Endothelial cell of umbilical vein (primary cell): ENCODE data around the gene CX3CR1. TPM values are rescaled to one million over a fixed set of nuclear protein-coding genes. Genes with fewer than 3 reads are reported as not detected.

ENCODE experiments used
- BruUV-seq: library from RNA; stranded (reverse); fragments of 400-500 nt; replicated peaks from 2 replicates; lab custom pipeline; 2021; lab: Mats Ljungman, UMichigan
- CTCF ChIA-PET: fragments of 300-600, 350-600 bp; sonication (Branson Sonifier 250); formaldehyde crosslinking; loops from one replicate; lab custom pipeline; 2021; ENCODE audit warnings: antibody characterized with exemption, inconsistent platforms; lab: Charles Lee
- POLR2A ChIA-PET: fragments of 300-600, 350-600 bp; sonication (Branson Sonifier 250); formaldehyde crosslinking; loops from one replicate; lab custom pipeline; 2021; ENCODE audit warnings: antibody characterized with exemption, inconsistent platforms; lab: Charles Lee
- DNase-seq: peaks from one replicate; pipeline ENCODE4 v3.0.0-alpha.2; 2011; ENCODE audit warnings: low read depth, low spot score
- FAIRE-seq: peaks from 2 replicates; lab custom pipeline; 2011; peaks lifted over from hg19 to GRCh38; lab: Jason Lieb, UNC
- H2AFZ ChIP-seq: 2 replicates; pipeline ENCODE4 v1.6.0; 2012; ENCODE audit warnings: low read depth, low read length, control low read depth, inconsistent platforms
- H3K27ac ChIP-seq: 2 replicates; pipeline ENCODE4 v1.5.1; 2011; ENCODE audit warnings: low read depth, mild to moderate bottlenecking, control low read depth, low read length, moderate library complexity; ENCODE audit not compliant: insufficient read depth
- H3K27me3 ChIP-seq, 2 experiments: 2 replicates each; pipeline versions ENCODE4 v1.6.0 to v1.6.1; 2011; ENCODE audit warnings: low read length in 2 of 2, mixed read lengths in 1 of 2; ENCODE audit not compliant: control insufficient read depth in 2 of 2, insufficient read depth in 2 of 2
- H3K36me3 ChIP-seq, 2 experiments: 2 replicates in 1 of 2; 3 replicates in 1 of 2; pipeline ENCODE4 v1.5.1; 2011; ENCODE audit warnings: low read length in 2 of 2, mild to moderate bottlenecking in 1 of 2, moderate library complexity in 1 of 2; ENCODE audit not compliant: control insufficient read depth in 2 of 2, insufficient read depth in 2 of 2; ENCODE audit errors: extremely low read depth in 1 of 2
- H3K4me1 ChIP-seq: 3 replicates; pipeline ENCODE4 v1.5.1; 2011; ENCODE audit warnings: mild to moderate bottlenecking, low read length; ENCODE audit not compliant: control insufficient read depth, insufficient read depth; ENCODE audit errors: extremely low read depth
- H3K4me2 ChIP-seq: 2 replicates; pipeline ENCODE4 v1.6.1; 2011; ENCODE audit warnings: low read length, control low read depth, mixed read lengths; ENCODE audit not compliant: insufficient read depth
- H3K4me3 ChIP-seq, 3 experiments: fragments of 200-600 bp in 1 of 3; sonication (generic), shearing (Covaris generic) in 1 of 3; replicated peaks in 1 of 3; 2 replicates each; pipeline ENCODE4 v1.5.1; 2011 to 2016; ENCODE audit warnings: control low read depth in 3 of 3, low read length in 3 of 3, mild to moderate bottlenecking in 2 of 3, inconsistent platforms in 1 of 3, low read depth in 1 of 3, moderate library complexity in 1 of 3; ENCODE audit not compliant: insufficient read depth in 1 of 3
- H3K79me2 ChIP-seq: 2 replicates; pipeline ENCODE4 v1.6.0; 2012; ENCODE audit warnings: low read length, inconsistent platforms; ENCODE audit not compliant: control insufficient read depth, insufficient read depth
- H3K9ac ChIP-seq: replicated peaks from 2 replicates; pipeline ENCODE3; 2011; ENCODE audit warnings: low read length, control low read depth; ENCODE audit not compliant: insufficient read depth; ENCODE audit errors: extremely low read depth
- H3K9me1 ChIP-seq: replicated peaks from 3 replicates; pipeline ENCODE4 v1.6.0; 2011; ENCODE audit warnings: mild to moderate bottlenecking, low read length; ENCODE audit not compliant: control insufficient read depth, insufficient read depth; ENCODE audit errors: extremely low read depth
- H3K9me3 ChIP-seq: replicated peaks from 2 replicates; pipeline ENCODE4 v1.5.1; 2012; ENCODE audit warnings: low read length, inconsistent platforms; ENCODE audit not compliant: control insufficient read depth, insufficient read depth
- H4K20me1 ChIP-seq: replicated peaks from 2 replicates; pipeline ENCODE3; 2011; ENCODE audit warnings: mild to moderate bottlenecking, low read length; ENCODE audit not compliant: control insufficient read depth, insufficient read depth; ENCODE audit errors: extremely low read depth
- CTCF ChIP-seq, 2 donors: IDR thresholded peaks; 1 replicate in 1 of 2; 2 replicates in 1 of 2; pipeline ENCODE4 v1.5.1; 2011; ENCODE audit warnings: low read length in 2 of 2, mild to moderate bottlenecking in 2 of 2, moderate library complexity in 2 of 2, control low read depth in 1 of 2, inconsistent platforms in 1 of 2, low read depth in 1 of 2; ENCODE audit not compliant: insufficient read depth in 1 of 2; ENCODE audit errors: extremely low read depth in 1 of 2
- EZH2 ChIP-seq: IDR thresholded peaks from 2 replicates; pipeline ENCODE4 v1.6.1; 2012; ENCODE audit warnings: borderline replicate concordance, low read depth, mild to moderate bottlenecking, moderate library complexity, low read length, inconsistent platforms; ENCODE audit not compliant: severe bottlenecking
- FOS ChIP-seq: IDR thresholded peaks from 2 replicates; pipeline ENCODE4 v1.6.1; 2011; ENCODE audit warnings: mild to moderate bottlenecking, low read length, moderate library complexity, borderline replicate concordance; ENCODE audit not compliant: insufficient read depth
- GATA2 ChIP-seq: IDR thresholded peaks from 2 replicates; pipeline ENCODE4 v1.7.0; 2011; ENCODE audit warnings: low read depth, mild to moderate bottlenecking, moderate library complexity, mixed read lengths, low read length; ENCODE audit not compliant: insufficient read length, insufficient read depth
- JUN ChIP-seq: IDR thresholded peaks from 2 replicates; pipeline ENCODE4 v1.6.1; 2011; ENCODE audit warnings: borderline replicate concordance, low read depth; ENCODE audit not compliant: insufficient read length, insufficient read depth
- MAX ChIP-seq: IDR thresholded peaks from 2 replicates; pipeline ENCODE4 v1.6.1; 2011; ENCODE audit not compliant: insufficient read depth, insufficient read length
- MYC ChIP-seq: IDR thresholded peaks from one replicate; pipeline ENCODE4 v1.6.1; 2011; ENCODE audit warnings: mild to moderate bottlenecking, low read depth, low read length
- POLR2A ChIP-seq: IDR thresholded peaks from 2 replicates; pipeline ENCODE4 v1.6.1; 2012; ENCODE audit warnings: low read depth, mild to moderate bottlenecking, control low read depth, low read length
- POLR2AphosphoS5 ChIP-seq: IDR thresholded peaks from 2 replicates; pipeline ENCODE4 v1.6.1; 2012; ENCODE audit warnings: low read depth, mild to moderate bottlenecking, control low read depth, low read length, moderate library complexity; ENCODE audit not compliant: insufficient read depth
- dilution Hi-C: fragments of 300-500 bp; cut with MboI; formaldehyde crosslinking; loops from one replicate; pipeline ENCODE4 v1.15.0; 2019; ENCODE audit warnings: low sequenced_read_pairs; ENCODE audit not compliant: extremely low pct_ligation_motif_present
- intact Hi-C: fragments of 100-400 bp; cut with micrococcal nuclease; formaldehyde crosslinking; loops from one replicate; pipeline ENCODE4 v1.10.0; 2022
- polyA plus RNA-seq, 4 experiments: library from polyadenylated mRNA; depleted of rRNA in 3 of 4; stranded (reverse) in 3 of 4; unstranded in 1 of 4; fragments of >200 nt; gene quantifications; 2 replicates each; pipeline versions ENCODE4 v1.2.1 to v1.2.3, GENCODE V29; 2011 to 2012; ENCODE audit warnings: missing spikeins in 1 of 4
- total RNA-seq: library from RNA; stranded (reverse); gene quantifications from 2 replicates; pipeline ENCODE4 v1.2.3, GENCODE V29; 2021

Gene CX3CR1
- total and polyA plus RNA-seq, 2 donors (not counting 3 experiments of a cell fraction or from before 2014, with no cell fraction given) = not detected

- BruUV-seq = no TSS peak
- no peaks in the 10 kb centered on the region for H3K4me1 ChIP-seq
- H3K4me3 ChIP-seq = no peak overlapping the region
- H4K20me1 ChIP-seq = no peaks in the 10 kb centered on the region
- no peaks in the 10 kb centered on the region for H3K36me3 ChIP-seq
- H3K27ac ChIP-seq = no peak overlapping the region
- H3K9me3 ChIP-seq = no peaks in the 10 kb centered on the region
- CTCF ChIA-PET = no interaction called here
- POLR2A ChIA-PET = no interaction called here
- H3K9me1 ChIP-seq = no peaks in the 10 kb centered on the region
- no peak overlapping the region for H2AFZ ChIP-seq
- no peak overlapping the region for H3K9ac ChIP-seq
- H3K27me3 ChIP-seq = peaks cover 15 to 16% of the 10 kb centered on the region in 2 experiments
- no peak for DNase-seq
- dilution Hi-C loops = no loop called here
- FAIRE-seq = no peak
- H3K79me2 ChIP-seq = no peaks in the 10 kb centered on the region
- intact Hi-C loops = no loop called here
- no peak for TF ChIP-seq MYC
- TF ChIP-seq CTCF (IDR thresholded peaks at IDR 0.05; ENCODE audit: extremely low read depth in 1 of 2, insufficient read depth in 1 of 2, low read depth in 1 of 2, low read length in 2 of 2) = no peak
- no peak for TF ChIP-seq POLR2A
- TF ChIP-seq JUN = no peak
- TF ChIP-seq POLR2AphosphoS5 = no peak
- no peak for TF ChIP-seq FOS
- TF ChIP-seq EZH2 = no peak
- TF ChIP-seq MAX = no peak
- TF ChIP-seq GATA2 = no peak
- no peak overlapping the region for H3K4me2 ChIP-seq
These were observed 57.4 kb downstream of the CX3CR1 start for GRCh38 chr3:39222462-39222861.
